GM23248 (cell line): ENCODE results near the gene STX1B. TPM values are rescaled to one million over a fixed set of nuclear protein-coding genes. Genes with fewer than 3 reads are reported as not detected.

Experiments used
- DNase-seq: peaks from one replicate; pipeline ENCODE4 v3.0.0-alpha.2; 2015
- H2AFZ ChIP-seq: fragments of 200-600 bp; sonication (generic); 2 replicates; pipeline ENCODE4 v1.6.1; 2016; ENCODE audit warnings: antibody characterized with exemption
- H3F3A ChIP-seq: fragments of 200-600 bp; sonication (generic); 2 replicates; pipeline ENCODE4 v1.6.1; 2016; ENCODE audit warnings: mild to moderate bottlenecking, antibody characterized with exemption, mixed run types; ENCODE audit not compliant: insufficient read depth
- H3K27ac ChIP-seq: fragments of 200-600 bp; sonication (generic); 2 replicates; pipeline ENCODE4 v1.5.1; 2016; ENCODE audit warnings: mild to moderate bottlenecking
- H3K27me3 ChIP-seq: fragments of 200-600 bp; sonication (generic); replicated peaks from 2 replicates; pipeline ENCODE4 v1.6.1; 2016; ENCODE audit warnings: mild to moderate bottlenecking; ENCODE audit not compliant: insufficient read depth
- H3K36me3 ChIP-seq: fragments of 200-600 bp; sonication (generic); 2 replicates; pipeline ENCODE4 v1.6.1; 2016; ENCODE audit warnings: low read depth, mild to moderate bottlenecking
- H3K4me1 ChIP-seq: fragments of 200-600 bp; sonication (generic); 2 replicates; pipeline ENCODE4 v1.6.1; 2016; ENCODE audit warnings: mild to moderate bottlenecking; ENCODE audit not compliant: insufficient read depth
- H3K4me2 ChIP-seq: fragments of 200-600 bp; sonication (generic); one replicate; pipeline ENCODE4 v1.6.1; 2016; ENCODE audit warnings: mild to moderate bottlenecking; ENCODE audit not compliant: unreplicated experiment
- H3K4me3 ChIP-seq: fragments of 200-600 bp; sonication (generic); 2 replicates; pipeline ENCODE4 v1.5.1; 2016; ENCODE audit warnings: mild to moderate bottlenecking
- H3K79me2 ChIP-seq: fragments of 200-600 bp; sonication (generic); 2 replicates; pipeline ENCODE4 v1.6.1; 2016; ENCODE audit warnings: mild to moderate bottlenecking; ENCODE audit not compliant: insufficient read depth
- H3K9ac ChIP-seq: fragments of 200-600 bp; sonication (generic); 2 replicates; pipeline ENCODE4 v1.6.1; 2016; ENCODE audit warnings: mild to moderate bottlenecking
- H3K9me2 ChIP-seq: fragments of 200-600 bp; sonication (generic); 2 replicates; pipeline ENCODE4 v1.6.1; 2016; ENCODE audit warnings: mixed run types, mild to moderate bottlenecking, moderate library complexity; ENCODE audit not compliant: insufficient read depth
- H3K9me3 ChIP-seq: fragments of 200-600 bp; sonication (generic); one replicate; pipeline ENCODE4 v1.6.1; 2017; ENCODE audit warnings: low read depth
- H4K20me1 ChIP-seq: fragments of 200-600 bp; sonication (generic); 2 replicates; pipeline ENCODE4 v1.6.0; 2016; ENCODE audit not compliant: insufficient read depth
- EZH2 ChIP-seq: fragments of 200-600 bp; sonication (generic); IDR thresholded peaks from 2 replicates; pipeline ENCODE4 v1.6.1; 2018; ENCODE audit warnings: antibody characterized with exemption, mild to moderate bottlenecking; ENCODE audit not compliant: insufficient read depth, poor library complexity, severe bottlenecking
- EZH2phosphoT487 ChIP-seq: fragments of 200-600 bp; sonication (generic); IDR thresholded peaks from 2 replicates; pipeline ENCODE4 v1.6.1; 2018; ENCODE audit warnings: antibody characterized with exemption, moderate library complexity, mild to moderate bottlenecking, low read depth; ENCODE audit not compliant: insufficient read depth
- WGBS, 2 experiments: methylation state at CpG; one replicate each; pipeline ENCODE4 v1.1.6; 2015 to 2017; ENCODE audit warnings: low lambda C conversion rate in 2 of 2, low coverage in 1 of 2; ENCODE audit errors: missing lambda C conversion rate in 2 of 2; 5-methylcytosine and 5-hydroxymethylcytosine counted together
- in situ Hi-C: fragments of 300-500 bp; cut with MboI; formaldehyde crosslinking; loops from 2 replicates; pipeline ENCODE4 v1.15.0; 2020
- polyA plus RNA-seq: library from polyadenylated mRNA; unstranded; fragments of >200 nt; fragmentation: Nextera tagmentation; extraction: Ambion mirVana; gene quantifications from 2 replicates; pipeline ENCODE4 v1.2.1, GENCODE V29; 2016
- total RNA-seq: library from RNA; depleted of rRNA; stranded (reverse); fragments of >200 nt; shearing (Covaris generic); gene quantifications from 2 replicates; pipeline ENCODE4 v1.2.3, GENCODE V29; 2014; rRNA removed

The STX1B gene
- total RNA-seq (2.0 and 2.3 TPM in 2 replicates), polyA plus RNA-seq (0.23 and 0.46 TPM in 2 replicates)

GRCh38 chr16:31010585-31011325 lies at the start of gene STX1B:
TSS of gene STX1B (minus strand) at chr16:31010638. CDS start at chr16:31010396, 242 bp downstream.
- H3K27ac ChIP-seq = no peak within 1 kb of the TSS
- peak within 1 kb of the TSS; percentile 81 for H2AFZ ChIP-seq
- H3K4me3 ChIP-seq = peak within 1 kb of the TSS; percentile 66
- H3K36me3 ChIP-seq = no peaks in the 10 kb centered on the region
- peaks cover 17% of the 10 kb centered on the region for H3K4me1 ChIP-seq
- WGBS, 2 experiments = 5 to 27% methylated on average over 14 to 40 of the region's 45 CpGs
- H3K9ac ChIP-seq = peak within 1 kb of the TSS; percentile 43
- TF ChIP-seq EZH2 (no peak), EZH2phosphoT487 (no peak)
- peak; percentile 59 for DNase-seq
- no peaks in the 10 kb centered on the region for H4K20me1 ChIP-seq
- no peaks in the 10 kb centered on the region for H3K79me2 ChIP-seq
- H3K4me2 ChIP-seq = peak within 1 kb of the TSS; percentile 80
- H3K9me3 ChIP-seq = no peaks in the 10 kb centered on the region
- H3F3A ChIP-seq = 0 out of 2 replicates have a peak, but pooled peaks cover 3% of the 10 kb centered on the region
- in situ Hi-C loops = no loop called here
- H3K9me2 ChIP-seq = no peaks in the 10 kb centered on the region
- no peaks in the 10 kb centered on the region for H3K27me3 ChIP-seq

- in situ Hi-C loops = no loop called here
- WGBS, 2 experiments = 80 to 83% methylated on average over 4 of the region's 4 CpGs
Measured at GRCh38 chr16:31055613-31056012, 45.2 kb upstream of the STX1B start.

DNA sequence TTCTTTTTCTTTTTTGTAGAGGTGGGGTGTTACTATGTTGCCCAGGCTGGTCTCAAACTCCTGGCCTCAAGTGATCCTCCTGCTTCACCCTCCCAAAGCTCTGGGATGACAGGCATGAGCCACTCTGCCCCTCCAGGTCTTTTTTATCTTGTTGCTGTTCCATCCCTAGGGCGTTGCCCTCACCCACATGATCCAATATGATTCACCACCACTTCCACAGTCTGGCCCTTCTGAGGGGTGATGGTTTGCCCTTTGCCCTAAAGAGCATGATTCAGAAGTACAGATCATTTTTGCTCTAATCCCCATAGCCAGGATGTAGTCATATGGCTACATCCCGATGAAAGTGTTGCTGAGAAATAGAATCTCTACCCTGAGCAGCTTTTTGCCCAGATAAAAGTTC lies 41.7 kb upstream of the STX1B start:
- Histone ChIP-seq H4K20me1 (no peaks in the 10 kb centered on the region), H3K79me2 (no peaks in the 10 kb centered on the region), H3K9me3 (no peaks in the 10 kb centered on the region), H3K9me2 (no peaks in the 10 kb centered on the region), H2AFZ (peak overlapping the region; percentile 26; the same call in 1 of the 2 replicates), H3K27me3 (no peaks in the 10 kb centered on the region), H3K4me2 (peak overlapping the region; percentile 29), H3K9ac (peak overlapping the region; percentile 65), H3K4me1 (peaks cover 14% of the 10 kb centered on the region), H3K4me3 (no peak overlapping the region), H3F3A (peaks cover 18% of the 10 kb centered on the region), H3K27ac (peak overlapping the region; percentile 86), H3K36me3 (no peaks in the 10 kb centered on the region)
- in situ Hi-C loops = no loop called here
- TF ChIP-seq EZH2phosphoT487 (no peak), EZH2 (no peak)
- 0% methylated on average over 2 of the region's 2 CpGs for WGBS, 2 experiments
- DNase-seq = peak; percentile 97

More at GRCh38 chr16:31055613-31056012, 45.2 kb upstream of the STX1B start:
- H3K9ac ChIP-seq = no peak overlapping the region
- H4K20me1 ChIP-seq = no peaks in the 10 kb centered on the region
- DNase-seq = no peak
- H3F3A ChIP-seq = peaks cover 18% of the 10 kb centered on the region
- no peak overlapping the region for H3K4me2 ChIP-seq
- H3K4me3 ChIP-seq = no peak overlapping the region
- no peaks in the 10 kb centered on the region for H3K9me3 ChIP-seq
- H3K27ac ChIP-seq = no peak overlapping the region
- TF ChIP-seq EZH2 (no peak), EZH2phosphoT487 (no peak)
- no peak overlapping the region for H2AFZ ChIP-seq
- H3K79me2 ChIP-seq = peaks cover 13% of the 10 kb centered on the region
- no peaks in the 10 kb centered on the region for H3K9me2 ChIP-seq
- H3K36me3 ChIP-seq = peaks cover 2% of the 10 kb centered on the region; the same call in 1 of the 2 replicates
- no peaks in the 10 kb centered on the region for H3K27me3 ChIP-seq
- peaks cover 14% of the 10 kb centered on the region for H3K4me1 ChIP-seq

DNA sequence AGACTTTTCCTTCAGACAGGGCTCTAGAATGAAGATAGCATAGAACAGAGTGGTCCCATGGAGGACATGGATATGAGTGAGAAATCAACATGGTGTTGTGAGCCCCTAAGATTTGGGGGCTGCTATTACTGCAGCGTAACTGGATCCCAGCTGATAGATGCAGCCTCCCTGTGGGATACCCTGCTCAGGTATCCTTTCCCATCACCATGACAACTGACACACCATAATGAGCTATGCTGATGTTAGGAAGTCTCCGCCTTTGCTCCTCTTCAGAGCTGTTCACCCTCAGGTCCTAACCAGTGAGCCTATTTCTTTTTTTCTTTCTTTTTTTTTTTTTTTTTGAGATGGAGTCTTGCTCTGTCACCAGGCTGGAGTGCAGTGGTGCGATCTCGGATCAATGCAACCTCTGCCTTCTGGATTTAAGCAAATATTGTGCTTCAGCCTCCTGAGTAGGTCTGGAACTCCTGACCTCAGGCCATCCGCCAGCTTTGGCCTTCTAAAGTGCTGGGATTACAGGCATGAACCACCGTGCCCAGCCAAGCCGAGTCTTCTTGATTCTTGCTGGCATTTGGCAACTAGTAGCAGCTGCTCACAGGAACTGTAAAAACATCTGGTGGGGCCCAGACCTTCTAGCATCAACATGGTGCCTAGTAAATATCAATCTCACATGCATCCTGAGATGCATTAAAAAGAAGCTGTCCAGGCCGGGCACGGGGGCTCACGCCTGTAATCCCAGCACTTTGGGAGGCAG lies 40.0 kb upstream of the STX1B start:
- Histone ChIP-seq H3K9ac (no peak overlapping the region), H3K9me3 (no peaks in the 10 kb centered on the region), H3K4me2 (no peak overlapping the region), H3K36me3 (no peaks in the 10 kb centered on the region), H4K20me1 (no peaks in the 10 kb centered on the region), H3K27ac (no peak overlapping the region), H3K9me2 (no peaks in the 10 kb centered on the region), H3K4me1 (peaks cover 14% of the 10 kb centered on the region), H3K27me3 (no peaks in the 10 kb centered on the region), H3K4me3 (no peak overlapping the region), H3K79me2 (no peaks in the 10 kb centered on the region), H2AFZ (no peak overlapping the region), H3F3A (peaks cover 18% of the 10 kb centered on the region)
- WGBS, 2 experiments = 81% methylated on average over 10 of the region's 10 CpGs
- no peak for TF ChIP-seq EZH2
- TF ChIP-seq EZH2phosphoT487 = no peak
- in situ Hi-C loops = no loop called here
- no peak for DNase-seq
